Spinal cord (tissue), 10 donors: Measurements from ENCODE around the gene ADORA2A. TPM values are rescaled to one million over a fixed set of nuclear protein-coding genes. Genes with fewer than 3 reads are reported as not detected.

Experiments used
- DNase-seq, 6 donors: peaks; one replicate each; pipeline versions ENCODE4 v3.0.0 to v3.0.0-alpha.2; 2013 to 2015; ENCODE audit warnings: low spot score in 6 of 6, low read depth in 4 of 6
- H3K27ac ChIP-seq: one replicate; pipeline ENCODE4 v1.5.1; 2013; ENCODE audit warnings: low read depth, low read length, control low read depth
- H3K27me3 ChIP-seq: one replicate; pipeline ENCODE4 v1.6.1; 2013; ENCODE audit warnings: low read length; ENCODE audit not compliant: control insufficient read depth, insufficient read depth
- H3K36me3 ChIP-seq: one replicate; pipeline ENCODE4 v1.6.1; 2013; ENCODE audit warnings: low read length; ENCODE audit not compliant: control insufficient read depth, insufficient read depth
- H3K4me1 ChIP-seq: one replicate; pipeline ENCODE4 v1.6.1; 2013; ENCODE audit warnings: low read length; ENCODE audit not compliant: control insufficient read depth, insufficient read depth
- H3K4me3 ChIP-seq: one replicate; pipeline ENCODE4 v1.5.1; 2013; ENCODE audit warnings: low read depth, low read length, control low read depth
- H3K9me3 ChIP-seq: one replicate; pipeline ENCODE4 v1.6.1; 2013; ENCODE audit warnings: low read length; ENCODE audit not compliant: control insufficient read depth, insufficient read depth
- whole genome bisulfite sequencing: methylation state at CpG from one replicate; pipeline ENCODE4 v1.1.5; 2013; ENCODE audit warnings: missing lambda C conversion rate; ENCODE audit not compliant: insufficient coverage; 5-methylcytosine and 5-hydroxymethylcytosine counted together
- polyA plus RNA-seq, 2 donors: library from polyadenylated mRNA; unstranded; fragments of 120-200 nt; gene quantifications; one replicate each; pipeline ENCODE4 v1.2.1, GENCODE V29; 2013; ENCODE audit not compliant: insufficient read length in 2 of 2
- total RNA-seq, 2 donors: library from RNA; depleted of rRNA in 1 of 2; stranded (reverse); fragments of 120-200 nt in 1 of 2; fragments of >200 nt in 1 of 2; gene quantifications; one replicate each; pipeline versions ENCODE4 v1.2.3 to v1.2.4, GENCODE V29; 2013 to 2014
- donor health status: healthy.

ADORA2A gene
- total and polyA plus RNA-seq, 4 donors: 9.6 to 20.9 (median 19.8) TPM

- Histone ChIP-seq H3K36me3 (peaks cover 83% of the 10 kb centered on the region), H3K27ac (no peak overlapping the region), H3K9me3 (no peaks in the 10 kb centered on the region), H3K4me3 (no peak overlapping the region), H3K4me1 (peaks cover 44% of the 10 kb centered on the region), H3K27me3 (no peaks in the 10 kb centered on the region)
- WGBS: 72% methylated on average over 5 of the region's 6 CpGs
- DNase-seq: no peak
Observed at GRCh38 chr22:24416611-24417010, 10.8 kb upstream of the ADORA2A start.

GRCh38 chr22:24417200-24417599 lies 10.2 kb upstream of the ADORA2A start:
- Histone ChIP-seq H3K27me3 (no peaks in the 10 kb centered on the region), H3K36me3 (peaks cover 77% of the 10 kb centered on the region), H3K27ac (no peak overlapping the region), H3K4me1 (peaks cover 46% of the 10 kb centered on the region), H3K4me3 (no peak overlapping the region), H3K9me3 (no peaks in the 10 kb centered on the region)
- DNase-seq: no peak
- WGBS: 88% methylated on average over 5 of the region's 7 CpGs

GRCh38 chr22:24417901-24418641 lies 9.3 kb upstream of the ADORA2A start:
- 93% methylated on average over 15 of the region's 16 CpGs for WGBS
- no peak overlapping the region for H3K4me3 ChIP-seq
- H3K4me1 ChIP-seq: peaks cover 50% of the 10 kb centered on the region
- H3K27ac ChIP-seq: no peak overlapping the region
- no peak for DNase-seq
- no peaks in the 10 kb centered on the region for H3K9me3 ChIP-seq
- H3K27me3 ChIP-seq: peaks cover 4% of the 10 kb centered on the region
- peaks cover 69% of the 10 kb centered on the region for H3K36me3 ChIP-seq

- no peak for DNase-seq
- Histone ChIP-seq H3K36me3 (peaks cover 60% of the 10 kb centered on the region), H3K4me1 (peaks cover 47% of the 10 kb centered on the region), H3K9me3 (no peaks in the 10 kb centered on the region), H3K27ac (no peak overlapping the region), H3K4me3 (no peak overlapping the region), H3K27me3 (peaks cover 9% of the 10 kb centered on the region)
- WGBS: 72% methylated on average over 15 of the region's 16 CpGs
Observed at GRCh38 chr22:24418786-24419474, 8.5 kb upstream of the ADORA2A start.

GRCh38 chr22:24419475-24419850 lies 7.9 kb upstream of the ADORA2A start:
- Histone ChIP-seq H3K9me3 (no peaks in the 10 kb centered on the region), H3K27ac (no peak overlapping the region), H3K4me1 (peaks cover 47% of the 10 kb centered on the region), H3K4me3 (no peak overlapping the region), H3K36me3 (peaks cover 55% of the 10 kb centered on the region), H3K27me3 (peaks cover 14% of the 10 kb centered on the region)
- 79% methylated on average over 7 of the region's 7 CpGs for WGBS
- no peak for DNase-seq

GRCh38 chr22:24420072-24420976 lies 7.1 kb upstream of the ADORA2A start:
- no peaks in the 10 kb centered on the region for H3K9me3 ChIP-seq
- peak overlapping the region; percentile 43 for H3K27ac ChIP-seq
- no peak for DNase-seq
- no peak overlapping the region for H3K4me3 ChIP-seq
- H3K27me3 ChIP-seq: peaks cover 22% of the 10 kb centered on the region
- 50% methylated on average over 18 of the region's 18 CpGs for WGBS
- H3K4me1 ChIP-seq: peaks cover 42% of the 10 kb centered on the region
- H3K36me3 ChIP-seq: peaks cover 47% of the 10 kb centered on the region

- Histone ChIP-seq H3K4me1 (peaks cover 40% of the 10 kb centered on the region), H3K27ac (no peak overlapping the region), H3K4me3 (no peak overlapping the region), H3K27me3 (peaks cover 25% of the 10 kb centered on the region), H3K9me3 (no peaks in the 10 kb centered on the region), H3K36me3 (peaks cover 40% of the 10 kb centered on the region)
- WGBS: 58% methylated on average over 11 of the region's 11 CpGs
- no peak for DNase-seq
Observed at GRCh38 chr22:24420977-24421343, 6.4 kb upstream of the ADORA2A start.

GRCh38 chr22:24421428-24421931 lies 5.9 kb upstream of the ADORA2A start:
- 41% methylated on average over 7 of the region's 9 CpGs for WGBS
- no peaks in the 10 kb centered on the region for H3K9me3 ChIP-seq
- no peak for DNase-seq

GRCh38 chr22:24422102-24422665 lies 5.2 kb upstream of the ADORA2A start:
- 82% methylated on average over 5 of the region's 5 CpGs for WGBS
- no peaks in the 10 kb centered on the region for H3K9me3 ChIP-seq
- H3K4me1 ChIP-seq: peaks cover 41% of the 10 kb centered on the region
- peaks cover 32% of the 10 kb centered on the region for H3K36me3 ChIP-seq
- H3K27ac ChIP-seq: no peak overlapping the region
- peaks cover 25% of the 10 kb centered on the region for H3K27me3 ChIP-seq
- no peak for DNase-seq
- H3K4me3 ChIP-seq: no peak overlapping the region

More at GRCh38 chr22:24421428-24421931, 5.9 kb upstream of the ADORA2A start:
- Histone ChIP-seq H3K27ac (no peak overlapping the region), H3K36me3 (peaks cover 35% of the 10 kb centered on the region), H3K27me3 (peaks cover 25% of the 10 kb centered on the region), H3K4me1 (peaks cover 38% of the 10 kb centered on the region), H3K4me3 (no peak overlapping the region)
